Measurements from ENCODE around the gene HAGHL.

- TF ChIP-seq CTCF (IDR thresholded peaks at IDR 0.05; ENCODE audit: low read length) (no peak), EZH2 (IDR thresholded peaks at IDR 0.05; ENCODE audit: borderline replicate concordance, low read length) (no peak)
Observed at GRCh38 chr16:754656-755055, 27.8 kb downstream of the HAGHL start.

All from OCI-LY1 (cell line).